OCI-LY1 (cell line): Measurements from ENCODE around the gene RGS10.
"Not testable (repeated sequence)": the region's sequence is repeated elsewhere in the genome, so short reads cannot be mapped to it uniquely, and the experiment has no call there.

Source experiments
- H2AFZ ChIP-seq: fragments of 200-600 bp; sonication (generic), shearing (Covaris generic); 2 replicates; pipeline ENCODE4 v1.6.0; 2014; ENCODE audit warnings: antibody characterized with exemption, mild to moderate bottlenecking, low read length
- H3F3A ChIP-seq: fragments of 200-600 bp; sonication (generic), shearing (Covaris generic); 2 replicates; pipeline ENCODE4 v1.6.0; 2014; ENCODE audit warnings: mild to moderate bottlenecking, antibody characterized with exemption, low read length, moderate library complexity; ENCODE audit not compliant: insufficient read depth
- H3K27ac ChIP-seq: fragments of 200-600 bp; sonication (generic); 2 replicates; pipeline ENCODE4 v1.5.1; 2014; ENCODE audit warnings: low read length, mixed run types, mild to moderate bottlenecking, low read depth; ENCODE audit not compliant: poor library complexity, severe bottlenecking
- H3K27me3 ChIP-seq: fragments of 200-600 bp; sonication (generic); 2 replicates; pipeline ENCODE4 v1.6.0; 2014; ENCODE audit warnings: antibody characterized with exemption, mild to moderate bottlenecking, low read length, moderate library complexity; ENCODE audit not compliant: insufficient read depth
- H3K36me3 ChIP-seq: fragments of 200-600 bp; sonication (generic); 2 replicates; pipeline ENCODE4 v1.6.1; 2014; ENCODE audit warnings: mild to moderate bottlenecking, antibody characterized with exemption, low read length, moderate library complexity, mixed read lengths; ENCODE audit not compliant: insufficient read depth
- H3K4me1 ChIP-seq: fragments of 200-600 bp; sonication (generic); 2 replicates; pipeline ENCODE4 v1.5.1; 2014; ENCODE audit warnings: mild to moderate bottlenecking, low read length, moderate library complexity; ENCODE audit not compliant: insufficient read depth, severe bottlenecking
- H3K4me2 ChIP-seq: fragments of 200-600 bp; sonication (generic), shearing (Covaris generic); 2 replicates; pipeline ENCODE4 v1.6.1; 2014; ENCODE audit warnings: low read length
- H3K4me3 ChIP-seq: fragments of 200-600 bp; sonication (generic); 2 replicates; pipeline ENCODE4 v1.5.1; 2014; ENCODE audit warnings: low read length, low read depth, mild to moderate bottlenecking, mixed read lengths; ENCODE audit not compliant: poor library complexity, severe bottlenecking
- H3K79me2 ChIP-seq: fragments of 200-600 bp; shearing (Covaris generic); 2 replicates; pipeline ENCODE4 v1.6.1; 2016; ENCODE audit warnings: mixed run types, low read length, mixed read lengths; ENCODE audit not compliant: insufficient read depth
- H3K9ac ChIP-seq: fragments of 200-600 bp; sonication (generic), shearing (Covaris generic); 2 replicates; pipeline ENCODE4 v1.6.1; 2014; ENCODE audit warnings: mild to moderate bottlenecking, low read length, mixed read lengths
- H3K9me2 ChIP-seq: fragments of 200-600 bp; sonication (generic), shearing (Covaris generic); 2 replicates; pipeline ENCODE4 v1.6.1; 2014; ENCODE audit warnings: low read depth, mild to moderate bottlenecking, low read length, mixed read lengths
- H3K9me3 ChIP-seq: fragments of 200-600 bp; shearing (Covaris generic); 2 replicates; pipeline ENCODE4 v1.6.1; 2014; ENCODE audit warnings: low read length, mixed read lengths
- H4K20me1 ChIP-seq: fragments of 200-600 bp; sonication (generic), shearing (Covaris generic); 2 replicates; pipeline ENCODE4 v1.6.0; 2016; ENCODE audit warnings: mild to moderate bottlenecking, low read length; ENCODE audit not compliant: insufficient read depth
- EZH2 ChIP-seq: fragments of 200-600 bp; sonication (generic), shearing (Covaris generic); IDR thresholded peaks from 2 replicates; pipeline ENCODE4 v1.8.0; 2017; ENCODE audit warnings: borderline replicate concordance, mixed run types, mild to moderate bottlenecking, antibody characterized with exemption, low read length, moderate library complexity, mixed read lengths
- TF ChIP-seq, protein P1 (sequence below): fragments of 200-600 bp; sonication (generic), shearing (Covaris generic); IDR thresholded peaks from 2 replicates; pipeline ENCODE4 v1.5.1; 2017; ENCODE audit warnings: mild to moderate bottlenecking, antibody characterized with exemption, low read length, moderate library complexity, mixed read lengths

RGS10 gene

DNA sequence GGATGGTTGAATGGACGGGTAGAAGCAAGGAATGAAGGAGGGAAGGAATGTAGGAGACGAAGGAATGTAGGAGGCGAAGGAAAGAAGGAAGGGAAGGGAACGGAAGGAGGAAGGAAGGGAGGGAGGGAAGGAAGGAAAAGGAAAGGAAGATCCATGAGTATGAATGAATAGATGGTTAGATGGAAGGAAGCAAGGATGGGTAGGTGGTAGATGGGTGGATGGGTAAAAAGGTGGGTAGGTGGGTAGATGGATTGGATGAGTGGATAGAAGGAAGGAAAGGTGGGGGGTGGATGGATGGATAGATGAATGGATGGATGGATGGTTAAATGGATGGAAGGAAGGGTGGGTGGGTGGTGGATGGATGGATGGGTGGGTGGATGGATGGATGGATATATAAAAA is 77.4 kb downstream of the RGS10 start:
- no peaks in the 10 kb centered on the region for H3K4me1 ChIP-seq
- TF ChIP-seq, protein P1, sequence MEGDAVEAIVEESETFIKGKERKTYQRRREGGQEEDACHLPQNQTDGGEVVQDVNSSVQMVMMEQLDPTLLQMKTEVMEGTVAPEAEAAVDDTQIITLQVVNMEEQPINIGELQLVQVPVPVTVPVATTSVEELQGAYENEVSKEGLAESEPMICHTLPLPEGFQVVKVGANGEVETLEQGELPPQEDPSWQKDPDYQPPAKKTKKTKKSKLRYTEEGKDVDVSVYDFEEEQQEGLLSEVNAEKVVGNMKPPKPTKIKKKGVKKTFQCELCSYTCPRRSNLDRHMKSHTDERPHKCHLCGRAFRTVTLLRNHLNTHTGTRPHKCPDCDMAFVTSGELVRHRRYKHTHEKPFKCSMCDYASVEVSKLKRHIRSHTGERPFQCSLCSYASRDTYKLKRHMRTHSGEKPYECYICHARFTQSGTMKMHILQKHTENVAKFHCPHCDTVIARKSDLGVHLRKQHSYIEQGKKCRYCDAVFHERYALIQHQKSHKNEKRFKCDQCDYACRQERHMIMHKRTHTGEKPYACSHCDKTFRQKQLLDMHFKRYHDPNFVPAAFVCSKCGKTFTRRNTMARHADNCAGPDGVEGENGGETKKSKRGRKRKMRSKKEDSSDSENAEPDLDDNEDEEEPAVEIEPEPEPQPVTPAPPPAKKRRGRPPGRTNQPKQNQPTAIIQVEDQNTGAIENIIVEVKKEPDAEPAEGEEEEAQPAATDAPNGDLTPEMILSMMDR, result no peak
- no peak for TF ChIP-seq EZH2

DNA sequence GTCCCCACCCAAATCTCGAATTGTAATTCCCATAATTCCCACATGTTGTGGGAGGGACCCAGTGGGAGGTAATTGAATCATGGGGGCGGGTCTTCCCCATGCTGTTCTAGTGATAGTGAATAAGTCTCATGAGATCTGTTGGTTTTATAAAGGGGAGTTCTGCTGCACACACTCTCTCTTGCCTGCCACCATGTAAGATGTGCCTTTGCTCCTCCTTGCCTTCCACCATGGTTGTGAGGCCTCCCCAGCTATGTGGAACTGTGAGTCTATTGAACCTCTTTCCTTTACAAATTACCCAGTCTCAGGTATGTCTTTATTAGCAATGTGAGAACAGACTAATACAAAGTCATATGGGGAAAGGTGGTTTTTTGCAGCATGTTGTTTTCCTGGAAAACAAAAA is 79.3 kb downstream of the RGS10 start:
- not testable (repeated sequence) for H3K79me2 ChIP-seq, H3K9me2 ChIP-seq

More for the DNA sequence above, 77.4 kb downstream of the RGS10 start:
- no peak overlapping the region for H3K27ac ChIP-seq
- H3K27me3 ChIP-seq, result peaks cover 11% of the 10 kb centered on the region; the same call in 1 of the 2 replicates
- no peak overlapping the region for H3K9ac ChIP-seq
- no peaks in the 10 kb centered on the region for H4K20me1 ChIP-seq
- H3K4me3 ChIP-seq, result no peak overlapping the region
- no peaks in the 10 kb centered on the region for H3K9me2 ChIP-seq
- H3K4me2 ChIP-seq, result no peak overlapping the region
- H2AFZ ChIP-seq, result no peak overlapping the region
- no peaks in the 10 kb centered on the region for H3K79me2 ChIP-seq
- no peaks in the 10 kb centered on the region for H3K9me3 ChIP-seq
- H3F3A ChIP-seq, result no peaks in the 10 kb centered on the region
- peaks cover 3% of the 10 kb centered on the region; the same call in 1 of the 2 replicates for H3K36me3 ChIP-seq

DNA sequence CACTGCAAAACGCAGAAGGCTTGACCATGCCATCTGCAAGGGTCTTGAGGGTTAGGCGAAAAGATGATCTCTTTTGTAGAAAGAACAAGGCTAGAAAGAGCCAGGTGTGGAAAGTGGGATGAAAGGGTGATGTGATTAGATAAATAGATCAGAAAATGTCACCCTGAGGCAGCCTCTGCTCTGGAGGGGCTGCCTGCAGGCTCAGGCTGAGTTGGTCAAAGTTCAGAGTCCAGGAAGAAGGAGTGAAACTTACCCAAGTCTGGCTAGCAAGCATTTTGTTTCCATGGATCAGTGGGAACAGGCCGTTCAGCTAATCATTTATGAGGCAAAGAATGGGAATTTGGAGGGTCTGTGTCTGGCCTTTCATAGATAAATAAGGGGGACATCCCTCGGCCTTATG is 79.7 kb downstream of the RGS10 start:
- Histone ChIP-seq H3F3A (no peaks in the 10 kb centered on the region), H3K27ac (no peak overlapping the region), H3K9me3 (no peaks in the 10 kb centered on the region), H3K36me3 (peaks cover 3% of the 10 kb centered on the region; the same call in 1 of the 2 replicates), H3K79me2 (no peaks in the 10 kb centered on the region), H4K20me1 (no peaks in the 10 kb centered on the region), H3K9me2 (no peaks in the 10 kb centered on the region), H3K4me2 (no peak overlapping the region), H3K9ac (no peak overlapping the region), H2AFZ (no peak overlapping the region), H3K27me3 (peaks cover 11% of the 10 kb centered on the region; the same call in 1 of the 2 replicates), H3K4me3 (no peak overlapping the region), H3K4me1 (no peaks in the 10 kb centered on the region)
- TF ChIP-seq, protein P1, result no peak
- TF ChIP-seq EZH2, result no peak

More for the DNA sequence above, 79.3 kb downstream of the RGS10 start:
- not testable (repeated sequence) for H3K36me3 ChIP-seq, H4K20me1 ChIP-seq, H3K9ac ChIP-seq, H2AFZ ChIP-seq, H3K4me1 ChIP-seq, H3K4me3 ChIP-seq, H3K4me2 ChIP-seq, H3K9me3 ChIP-seq, H3F3A ChIP-seq, H3K27ac ChIP-seq
- peaks cover 11% of the 10 kb centered on the region; the same call in 1 of the 2 replicates for H3K27me3 ChIP-seq

DNA sequence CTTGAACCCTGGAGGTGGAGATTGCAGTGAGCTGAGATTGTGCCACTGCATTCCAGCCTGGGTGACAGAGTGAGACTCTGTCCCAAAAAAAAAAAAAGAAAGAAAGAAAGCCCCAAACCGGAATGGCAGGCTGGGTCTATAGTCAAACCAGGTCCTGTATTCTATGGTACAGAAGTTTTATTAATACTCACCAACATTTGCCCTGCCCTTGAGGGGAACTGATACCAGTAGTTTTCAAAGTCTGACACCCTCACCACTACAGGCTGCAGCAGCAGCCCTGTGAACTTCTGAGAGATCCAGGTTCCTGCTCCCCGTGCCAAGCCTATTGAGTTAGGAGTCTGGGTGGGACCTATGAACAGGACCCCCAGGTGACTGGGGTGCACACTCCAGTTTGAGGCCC is 80.6 kb downstream of the RGS10 start:
- Histone ChIP-seq H3K36me3 (peaks cover 3% of the 10 kb centered on the region; the same call in 1 of the 2 replicates), H3K27ac (no peak overlapping the region), H3K9me3 (no peaks in the 10 kb centered on the region), H3F3A (no peaks in the 10 kb centered on the region), H3K4me1 (no peaks in the 10 kb centered on the region), H3K4me3 (no peak overlapping the region), H2AFZ (no peak overlapping the region), H3K9me2 (no peaks in the 10 kb centered on the region), H3K9ac (no peak overlapping the region), H3K79me2 (no peaks in the 10 kb centered on the region), H3K4me2 (no peak overlapping the region), H4K20me1 (no peaks in the 10 kb centered on the region), H3K27me3 (peaks cover 18% of the 10 kb centered on the region)
- TF ChIP-seq, protein P1, result no peak
- no peak for TF ChIP-seq EZH2
